Ovary (tissue), 9 donors: ENCODE measurements around the gene PANK4. TPM values are rescaled to one million over a fixed set of nuclear protein-coding genes. Genes with fewer than 3 reads are reported as not detected.

Experiments used
- DNase-seq, 5 donors: peaks; one replicate each; pipeline ENCODE4 v3.0.0-alpha.2; 2019 to 2020
- H3K27ac ChIP-seq, 2 donors: fragments of 200-600 bp; one replicate each; pipeline versions ENCODE4 v1.5.1 to v1.8.0; 2019 to 2022
- H3K27me3 ChIP-seq: fragments of 200-600 bp; one replicate; pipeline ENCODE4 v1.8.0; 2022
- H3K36me3 ChIP-seq: fragments of 200-600 bp; sonication (generic); one replicate; pipeline ENCODE4 v1.5.1; 2019
- H3K4me1 ChIP-seq: one replicate; pipeline ENCODE4 v1.8.1; 2013; ENCODE audit warnings: mild to moderate bottlenecking, moderate library complexity; ENCODE audit not compliant: insufficient read depth
- H3K4me3 ChIP-seq: fragments of 200-600 bp; sonication (generic); one replicate; pipeline ENCODE4 v1.5.1; 2017
- H3K9me3 ChIP-seq, 2 donors: fragments of 200-600 bp in 1 of 2; sonication (generic) in 1 of 2; one replicate each; pipeline versions ENCODE4 v1.5.1 to v1.8.1; 2013 to 2019; ENCODE audit warnings: mild to moderate bottlenecking in 1 of 2, moderate library complexity in 1 of 2
- CTCF ChIP-seq, 3 donors: fragments of 450-650 bp in 2 of 3; fragments of 200-600 bp in 1 of 3; IDR thresholded peaks; one replicate each; pipeline versions ENCODE4 v1.5.1 to v1.8.0; 2016 to 2022; ENCODE audit warnings: antibody characterized with exemption in 3 of 3, mild to moderate bottlenecking in 1 of 3
- EP300 ChIP-seq: sonication (generic); formaldehyde crosslinking; IDR thresholded peaks from one replicate; pipeline ENCODE4 v1.6.1; 2017; ENCODE audit warnings: antibody characterized with exemption
- POLR2A ChIP-seq: fragments of 450-650 bp; IDR thresholded peaks from one replicate; pipeline ENCODE4 v1.6.1; 2017; ENCODE audit warnings: antibody characterized with exemption, mild to moderate bottlenecking, moderate library complexity
- WGBS, 3 donors: extraction: QIAGEN DNeasy Blood & Tissue Kit in 1 of 3; methylation state at CpG; one replicate each; pipeline versions ENCODE4 v1.1.5 to v1.1.7; 2013 to 2017; 5-methylcytosine and 5-hydroxymethylcytosine counted together
- intact Hi-C, 4 donors: fragments of 100-400 bp; cut with DNase I; formaldehyde crosslinking; loops; one replicate each; pipeline versions ENCODE4 v1.11.0 to v1.15.1; 2022 to 2023
- polyA plus RNA-seq, 2 donors: library from polyadenylated mRNA; stranded (reverse); fragments of 200-250 nt in 1 of 2; fragments of 350-450 nt in 1 of 2; fragmentation: Illumina TruSeq in 1 of 2; extraction: RNeasy Lipid Tissue Mini Kit (QIAGEN cat#74804) in 1 of 2; gene quantifications; one replicate each; pipeline ENCODE4 v1.2.3, GENCODE V29; 2013 to 2014
- total RNA-seq, 7 donors: library from RNA; depleted of rRNA in 2 of 7; stranded (reverse); fragments of >200 nt in 2 of 7; fragmentation: NEBNext Ultra II Directional in 3 of 7; extraction: Animal tissue kit (Norgen Biotek cat#: 25700) in 3 of 7; gene quantifications; one replicate each; pipeline versions ENCODE4 v1.1.0 to v1.2.4, GENCODE V29; 2016 to 2023
- donor health status: DM: no; HTN: no; CAD: no; lungs with moderate emphysema.
- donor health status: DM: no; HTN: no; CAD: no.
- donor health status: Bipolar disorder and iron deficiency.
- donor health status: DM: yes; HTN: yes; CAD: no.
- donor health status: DM: no; HTN: no; CAD: no.
- donor health status: DM: yes; HTN: yes; CAD: no.

Gene PANK4
- total and polyA plus RNA-seq, 9 donors: 14.7 to 33.3 (median 26.1) TPM

GRCh38 chr1:2537784-2538115, 11.4 kb upstream of the PANK4 start:
- H3K4me1 ChIP-seq: no peaks in the 10 kb centered on the region
- DNase-seq: no peak
- intact Hi-C loops: no loop called here
- H3K27me3 ChIP-seq: peaks cover 3% of the 10 kb centered on the region
- no peaks in the 10 kb centered on the region for H3K36me3 ChIP-seq
- H3K4me3 ChIP-seq: no peak overlapping the region
- TF ChIP-seq CTCF (IDR thresholded peaks at IDR 0.05) (no peak), POLR2A (no peak), EP300 (no peak)
- 43 to 60% (median 60%) methylated on average over 9 of the region's 9 CpGs for WGBS, 3 donors
- H3K27ac ChIP-seq: no peak overlapping the region
- no peaks in the 10 kb centered on the region for H3K9me3 ChIP-seq

- Histone ChIP-seq H3K4me3 (no peak overlapping the region), H3K27me3 (peaks cover 15% of the 10 kb centered on the region), H3K36me3 (no peaks in the 10 kb centered on the region), H3K27ac (no peak overlapping the region), H3K9me3 (no peaks in the 10 kb centered on the region), H3K4me1 (no peaks in the 10 kb centered on the region)
- TF ChIP-seq CTCF (IDR thresholded peaks at IDR 0.05) (no peak), EP300 (no peak), POLR2A (no peak)
- intact Hi-C loops: no loop called here
- WGBS, 3 donors: 72 to 76% (median 75%) methylated on average over 9 of the region's 9 CpGs
- no peak for DNase-seq
Observed at GRCh38 chr1:2535981-2536380, 9.6 kb upstream of the PANK4 start.

DNA sequence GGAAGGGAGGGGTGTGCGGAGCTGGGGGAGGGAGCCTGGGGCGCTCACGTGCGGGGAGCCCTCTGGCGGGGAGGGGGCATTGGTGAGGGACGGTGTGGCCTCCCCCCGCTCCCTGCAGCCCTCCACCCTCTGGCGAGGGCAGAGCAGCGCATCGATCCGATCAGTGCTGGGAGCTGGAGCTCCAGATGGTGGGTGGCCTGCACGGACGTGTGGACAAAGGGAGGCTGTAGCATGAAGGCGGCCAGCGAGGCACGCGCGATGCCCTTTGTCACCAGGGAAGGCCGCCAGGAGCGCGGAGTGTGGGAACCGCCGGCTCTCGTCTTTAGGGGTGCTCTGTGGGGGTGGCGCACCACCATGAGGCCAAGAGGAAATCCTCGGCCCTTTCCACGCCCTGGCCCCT, 9.1 kb upstream of the PANK4 start:
- Histone ChIP-seq H3K4me3 (no peak overlapping the region), H3K27ac (no peak overlapping the region), H3K36me3 (no peaks in the 10 kb centered on the region), H3K9me3 (no peaks in the 10 kb centered on the region), H3K27me3 (peaks cover 20% of the 10 kb centered on the region), H3K4me1 (no peaks in the 10 kb centered on the region)
- WGBS, 3 donors: 17 to 29% (median 26%) methylated on average over 22 to 27 of the region's 27 CpGs
- TF ChIP-seq CTCF (IDR thresholded peaks at IDR 0.05) (no peak), POLR2A (no peak)
- intact Hi-C loops: no loop called here
- DNase-seq: no peak

- 14 to 15% (median 15%) methylated on average over 18 of the region's 18 CpGs for WGBS, 3 donors
- Histone ChIP-seq H3K9me3 (no peaks in the 10 kb centered on the region), H3K36me3 (no peaks in the 10 kb centered on the region), H3K27ac (no peak overlapping the region), H3K4me1 (peaks cover 3% of the 10 kb centered on the region), H3K4me3 (no peak overlapping the region), H3K27me3 (peaks cover 24% of the 10 kb centered on the region)
- intact Hi-C loops: no loop called here
- no peak for TF ChIP-seq POLR2A
- TF ChIP-seq CTCF (IDR thresholded peaks at IDR 0.05): no peak
- TF ChIP-seq EP300: no peak
- no peak for DNase-seq
Observed at GRCh38 chr1:2534687-2535441, 8.5 kb upstream of the PANK4 start.
